HG03064 (cell line): ENCODE measurements around the gene ANO2.
"Not testable (repeated sequence)": the region's sequence is repeated elsewhere in the genome, so short reads cannot be mapped to it uniquely, and the experiment has no call there.

Experiments
- ATAC-seq: cut with Tn5 transposase; IDR thresholded peaks from one replicate; pipeline ENCODE4 v1.9.1; 2021; ENCODE audit warnings: low read depth; ENCODE audit not compliant: unreplicated experiment

The ANO2 gene

DNA sequence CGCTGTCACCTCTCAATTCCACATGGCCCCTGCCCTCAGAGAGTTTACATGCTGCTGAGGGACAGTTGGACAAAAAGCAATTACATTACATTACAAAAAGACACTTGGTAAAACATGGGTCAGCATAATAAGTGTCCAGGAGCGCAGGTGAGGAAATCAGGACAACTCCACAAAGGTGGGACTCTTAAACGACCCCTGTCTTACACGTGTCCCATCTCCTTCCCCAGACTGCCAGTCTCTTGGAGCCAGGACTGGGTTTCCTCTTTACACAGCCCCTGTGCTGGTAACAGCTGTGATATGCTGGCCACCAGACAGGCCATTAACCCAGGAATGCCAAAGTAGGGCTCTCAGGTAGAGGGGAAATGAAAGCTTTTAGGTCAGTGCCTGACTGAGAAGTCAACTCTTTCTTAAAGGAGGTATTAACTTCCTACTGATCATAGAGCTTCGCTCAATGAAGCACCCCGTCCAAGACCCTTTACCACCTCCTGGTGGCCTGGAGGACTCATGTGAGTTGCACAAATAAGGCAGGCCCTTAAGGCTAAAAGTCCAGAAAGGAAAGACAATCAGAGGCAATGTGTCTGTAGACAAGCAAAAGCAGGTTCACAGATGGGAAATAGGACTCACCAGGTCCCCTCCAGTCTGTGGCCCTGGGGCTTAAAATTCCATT lies 55.5 kb downstream of the ANO2 start:
- no peak for ATAC-seq

DNA sequence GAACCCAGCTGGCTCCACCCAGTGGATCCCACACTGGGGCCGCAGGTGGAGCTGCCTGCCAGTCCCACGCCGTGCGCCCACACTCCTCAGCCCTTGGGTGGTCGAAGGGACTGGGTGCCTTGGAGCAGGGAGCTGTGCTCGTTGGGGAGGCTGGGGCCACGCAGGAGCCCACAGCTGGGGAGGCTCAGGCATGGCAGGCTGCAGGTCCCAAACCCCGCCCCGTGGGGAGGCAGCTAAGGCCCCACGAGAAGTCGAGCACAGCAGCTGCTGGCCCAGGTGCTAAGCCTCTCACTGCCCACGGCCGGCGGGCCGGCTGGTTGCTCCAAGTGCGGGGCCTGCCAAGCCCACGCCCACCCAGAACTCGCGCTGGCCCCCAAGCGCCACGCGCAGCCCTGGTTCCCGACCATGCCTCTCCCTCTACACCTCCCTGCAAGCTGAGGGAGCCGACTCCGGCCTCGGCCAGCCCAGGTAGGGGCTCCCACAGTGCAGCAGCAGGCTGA lies 56.2 kb downstream of the ANO2 start:
- ATAC-seq, result no peak

DNA sequence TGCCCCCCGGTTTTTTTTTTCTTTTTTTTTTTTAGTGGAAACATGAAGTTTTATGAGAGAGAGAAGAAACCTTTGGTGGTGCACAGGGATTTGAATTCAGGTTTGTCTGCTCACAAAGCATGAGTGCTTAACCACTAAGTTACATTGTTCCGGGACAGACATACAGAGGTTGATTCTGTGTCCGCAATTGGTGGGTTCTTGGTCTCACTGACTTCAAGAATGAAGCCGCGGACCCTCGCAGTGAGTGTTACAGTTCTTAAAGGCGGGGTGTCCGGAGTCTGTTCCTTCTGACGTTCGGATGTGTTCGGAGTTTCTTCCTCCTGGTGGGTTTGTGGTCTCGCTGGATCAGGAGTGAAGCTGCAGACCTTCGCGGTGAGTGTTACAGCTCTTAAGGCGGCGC lies 57.2 kb downstream of the ANO2 start:
- not testable (repeated sequence) for ATAC-seq

DNA sequence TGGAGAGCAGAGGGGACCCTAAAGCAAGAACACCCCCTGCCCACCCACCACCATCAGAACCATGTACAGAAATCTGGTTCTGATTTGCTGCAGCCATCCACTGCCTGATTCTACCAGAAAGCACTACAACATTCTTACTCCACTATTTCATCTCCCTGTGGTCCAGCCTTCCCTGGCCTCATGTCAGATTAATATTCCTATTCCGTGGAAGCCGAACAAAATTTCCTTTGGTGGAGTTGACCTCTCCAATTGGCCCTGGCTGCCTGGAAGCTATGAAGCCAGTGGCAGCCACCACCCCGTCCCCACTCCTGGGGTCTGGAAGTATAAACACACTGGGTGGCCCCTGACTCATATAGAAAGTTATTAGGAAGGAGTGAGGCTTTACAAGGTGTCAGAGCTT lies 60.2 kb downstream of the ANO2 start:
- ATAC-seq, result no peak

DNA sequence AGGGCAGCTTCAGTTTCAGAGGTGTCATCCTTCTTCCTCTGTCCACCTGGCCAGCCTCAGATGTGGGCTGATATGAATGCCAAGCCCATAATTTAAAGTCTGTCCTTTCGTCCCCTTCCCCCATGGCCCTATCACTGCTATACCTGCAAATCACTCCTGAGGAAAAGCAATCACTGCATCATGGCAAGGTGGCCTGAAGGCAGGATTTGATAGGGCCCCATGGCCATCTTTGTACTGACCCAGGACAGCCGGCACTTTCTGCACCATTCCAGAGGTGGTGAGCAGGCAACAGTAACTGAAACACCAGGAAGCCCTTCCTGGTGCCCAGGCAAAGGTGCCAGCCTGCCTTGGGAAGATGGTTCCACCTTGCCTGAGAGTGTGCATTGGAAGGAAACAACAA lies 60.8 kb downstream of the ANO2 start:
- no peak for ATAC-seq

DNA sequence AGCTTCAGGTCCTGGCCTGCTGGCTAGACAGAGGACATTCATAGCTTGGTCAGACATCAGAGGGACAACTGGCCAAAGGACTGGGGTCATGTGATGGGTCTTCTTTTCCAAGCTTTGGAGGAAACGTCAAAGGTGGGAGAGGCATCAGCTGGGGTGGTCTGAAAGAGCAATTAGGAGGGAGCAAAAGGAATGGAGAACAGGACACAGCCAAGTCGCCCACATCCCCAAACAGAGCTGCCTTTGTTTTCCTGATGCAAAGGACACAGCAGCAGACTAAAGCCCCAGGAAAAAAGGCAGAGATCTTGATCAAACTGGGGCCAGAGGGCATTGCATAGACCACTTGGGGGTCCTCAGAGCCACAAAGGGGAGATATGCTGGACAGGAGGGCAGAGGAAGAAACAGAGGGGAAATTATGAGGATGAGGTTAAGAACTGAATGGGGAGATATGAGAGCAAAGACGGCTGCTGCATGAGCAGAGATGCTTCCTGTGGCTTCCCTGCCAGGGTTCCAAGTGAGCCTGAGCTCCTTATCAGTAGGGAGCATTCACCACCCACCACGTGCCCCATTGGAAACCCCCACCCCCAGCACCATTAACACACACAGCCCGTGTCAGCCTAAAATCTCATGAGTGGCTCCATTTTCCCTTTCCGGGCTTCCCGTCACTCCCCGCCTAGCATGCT lies 62.4 kb downstream of the ANO2 start:
- no peak for ATAC-seq

DNA sequence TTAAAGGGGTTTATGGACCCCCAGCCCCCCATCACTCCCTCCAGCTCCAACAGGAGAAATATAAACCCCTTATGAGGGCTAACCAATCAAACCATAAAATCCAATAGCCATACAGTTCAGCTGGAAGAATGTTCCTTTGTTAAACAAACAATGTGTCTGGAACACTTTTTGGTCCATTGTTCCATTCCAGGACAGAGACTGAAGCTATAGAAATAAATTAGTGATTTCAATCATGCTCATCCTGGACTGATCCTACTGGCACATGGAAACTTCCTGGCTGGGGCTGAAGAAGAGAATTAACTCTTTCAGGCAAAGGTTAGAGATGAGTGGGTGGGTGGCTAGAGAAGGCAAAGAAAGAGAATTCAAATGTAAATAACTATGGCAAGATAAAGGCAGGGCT lies 63.4 kb downstream of the ANO2 start:
- ATAC-seq, result no peak

DNA sequence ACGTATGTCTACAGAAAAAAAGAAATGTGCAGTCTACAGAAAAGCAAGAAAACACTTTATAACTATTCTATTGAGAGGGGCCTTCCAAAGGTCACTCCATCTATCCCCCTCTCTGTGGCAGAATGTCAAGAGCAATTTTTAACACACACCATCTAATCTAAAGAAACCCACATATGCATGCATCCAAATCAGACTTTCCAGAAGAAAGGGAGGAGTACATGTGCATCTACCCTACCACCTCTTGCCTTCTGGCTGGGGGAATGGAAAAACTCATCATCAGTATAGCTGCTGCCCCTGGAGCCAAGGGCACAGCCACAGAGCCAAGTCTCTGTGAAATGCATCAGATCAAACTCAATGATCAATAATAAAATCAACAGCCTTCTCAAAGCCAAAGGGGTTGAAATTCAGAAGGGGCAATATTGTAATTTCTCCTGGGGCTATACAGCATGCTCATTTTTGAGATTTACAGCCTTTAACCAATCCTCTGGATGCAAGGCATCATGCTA lies 63.9 kb downstream of the ANO2 start:
- no peak for ATAC-seq

DNA sequence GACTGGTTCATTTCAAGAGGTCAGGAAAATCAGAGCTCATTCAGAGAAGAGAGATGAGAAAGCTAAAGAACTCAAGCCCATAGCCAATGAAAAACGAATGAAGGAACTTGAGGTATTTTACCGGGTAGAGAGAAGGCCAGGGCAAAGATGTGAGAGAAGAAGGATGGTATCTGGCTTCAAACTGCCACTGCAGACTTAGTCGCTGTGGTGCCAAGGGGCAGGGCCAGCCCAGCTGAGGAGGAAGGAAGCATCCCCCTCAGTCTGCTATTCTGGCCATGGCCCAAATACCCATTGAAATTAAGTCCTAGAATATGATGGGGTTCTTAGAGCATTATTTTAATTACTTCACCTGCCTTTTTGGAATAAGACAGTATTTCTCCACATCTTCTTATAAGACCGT lies 69.2 kb downstream of the ANO2 start:
- ATAC-seq, result no peak

DNA sequence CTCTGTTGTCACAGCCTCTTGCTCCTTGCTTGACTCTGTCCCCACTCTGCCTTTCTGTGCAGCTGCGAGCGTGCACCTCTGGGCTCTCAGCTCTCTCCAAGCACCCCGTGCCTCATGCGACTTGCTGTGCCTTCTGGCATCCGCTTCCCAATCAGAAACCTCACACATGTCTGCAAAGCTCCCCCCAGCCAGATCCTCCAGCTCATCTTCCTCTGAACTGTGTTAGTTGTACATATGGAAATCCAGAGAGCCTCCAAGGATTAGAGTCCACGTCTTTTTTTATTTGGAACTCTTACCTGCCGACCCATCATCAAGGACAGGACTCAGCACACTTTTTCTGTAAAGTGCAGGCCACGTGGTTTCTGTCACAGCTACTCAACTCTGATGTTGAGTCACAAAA lies 70.5 kb downstream of the ANO2 start:
- no peak for ATAC-seq

DNA sequence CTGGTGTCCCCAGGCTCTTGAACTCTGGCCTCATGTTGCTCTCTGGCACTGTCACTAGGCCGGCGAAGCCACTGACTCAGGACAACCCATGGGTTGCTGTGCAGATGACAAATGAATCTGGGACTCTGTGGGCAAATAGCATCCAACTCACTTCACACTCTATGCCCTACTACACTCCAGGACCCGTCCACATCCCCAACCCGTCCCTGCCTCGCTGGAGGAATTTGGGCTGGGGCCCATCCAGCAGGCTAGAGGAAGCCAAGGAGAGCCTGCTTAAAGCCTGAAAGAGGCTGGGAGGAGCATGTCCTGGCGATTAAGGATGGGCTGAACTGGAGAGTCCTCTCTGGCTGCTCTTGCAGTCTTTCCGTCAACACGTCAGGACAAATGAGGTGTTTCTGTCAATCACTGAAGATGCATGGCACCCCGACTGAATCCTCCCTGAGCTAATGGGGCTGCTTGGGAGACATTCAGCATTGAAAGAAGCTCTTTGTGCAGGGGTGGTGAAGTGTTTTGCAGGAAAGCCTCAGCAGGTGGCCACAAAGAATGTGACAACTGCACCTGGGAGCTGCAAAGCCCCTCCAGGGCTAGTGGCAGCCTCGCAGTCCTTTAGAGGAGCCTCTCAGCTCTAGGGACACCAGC lies 71.7 kb downstream of the ANO2 start:
- ATAC-seq, result no peak

DNA sequence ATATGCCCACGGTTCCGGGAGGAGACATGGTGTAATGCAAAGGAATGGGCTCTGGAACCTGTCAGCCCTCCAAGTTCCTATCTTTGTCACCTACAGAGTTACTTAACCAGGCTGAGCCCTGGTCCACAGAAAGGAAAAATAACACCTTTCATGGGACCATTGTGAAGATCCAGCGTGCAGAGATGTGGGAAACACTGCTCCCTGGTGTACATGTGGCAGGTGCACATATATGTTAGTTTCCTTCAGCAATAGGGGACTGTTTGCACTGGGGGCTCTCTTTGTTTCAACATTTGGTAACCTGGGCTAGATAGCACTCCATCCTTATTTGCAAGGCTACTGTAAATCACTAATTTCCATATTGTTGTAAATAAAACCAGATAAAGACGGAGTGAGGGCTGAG lies 72.3 kb downstream of the ANO2 start:
- ATAC-seq, result no peak

DNA sequence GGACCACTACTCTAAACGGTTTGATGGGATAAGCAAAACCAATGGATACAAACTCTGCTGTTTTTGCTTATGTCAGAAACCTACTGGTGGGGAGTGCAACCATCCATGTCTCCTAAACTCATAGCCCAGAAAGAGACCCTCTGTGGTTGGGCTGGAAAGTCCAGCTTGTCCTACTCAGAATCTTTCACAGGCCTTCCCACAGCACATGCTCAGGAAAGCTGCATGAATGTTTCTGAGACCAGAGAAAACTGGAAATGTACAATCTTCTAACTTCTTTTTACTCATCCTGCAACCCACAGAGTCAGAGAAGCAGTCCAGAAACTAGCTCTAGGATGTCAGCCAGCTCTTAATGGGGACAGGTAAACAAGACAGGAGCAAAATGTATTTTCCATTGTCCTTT lies 73.3 kb downstream of the ANO2 start:
- no peak for ATAC-seq

DNA sequence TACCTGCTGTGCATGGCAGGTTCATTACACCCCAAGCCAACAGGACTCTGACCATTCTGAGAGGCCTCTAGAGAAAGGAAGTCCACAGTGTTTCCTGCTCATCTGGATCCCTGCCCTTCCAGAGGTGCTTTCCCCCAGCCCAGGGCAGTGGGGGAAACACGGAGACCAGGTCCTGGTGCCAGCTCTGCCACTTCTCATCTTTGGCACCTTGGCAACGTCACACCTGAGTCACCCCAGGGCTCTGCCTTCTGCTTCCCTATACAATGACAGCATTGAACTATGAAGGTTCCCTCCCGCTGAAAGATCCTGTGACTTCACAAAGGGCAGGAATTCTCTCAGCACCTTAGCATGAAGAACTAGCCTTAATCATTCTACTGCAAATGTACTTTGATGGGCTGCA lies 74.9 kb downstream of the ANO2 start:
- no peak for ATAC-seq

DNA sequence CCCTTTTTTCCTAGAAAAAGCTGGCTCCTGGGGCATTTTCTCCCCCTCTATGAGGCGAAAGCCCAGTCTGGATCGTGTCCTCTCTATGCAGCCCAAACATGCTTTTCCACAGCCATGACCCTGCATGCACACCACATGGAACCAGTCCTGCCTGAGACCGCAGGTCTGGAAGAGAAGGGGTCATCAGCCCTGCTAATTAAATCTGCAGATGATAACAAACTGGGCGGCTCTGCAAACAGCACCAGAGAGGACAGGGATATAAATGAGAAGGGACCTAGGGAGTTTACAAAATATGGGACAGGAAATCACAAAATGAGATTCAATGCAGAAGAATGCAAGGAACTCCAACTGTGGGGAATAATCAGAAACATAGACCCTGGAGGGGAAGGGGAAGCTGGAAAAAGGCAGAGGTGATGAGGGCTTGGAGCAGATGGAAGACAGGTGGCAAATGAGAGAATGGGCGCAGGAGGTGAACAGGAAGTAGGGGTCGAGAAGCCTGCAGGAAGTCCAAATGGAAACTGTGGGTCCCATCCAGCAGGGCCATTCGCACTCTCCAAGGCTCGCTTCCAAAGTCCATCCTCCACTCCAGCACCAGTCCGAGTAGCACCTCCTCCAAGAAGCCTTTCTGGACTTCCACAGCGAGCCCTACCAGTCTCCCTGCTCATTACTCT lies 76.3 kb downstream of the ANO2 start:
- no peak for ATAC-seq

DNA sequence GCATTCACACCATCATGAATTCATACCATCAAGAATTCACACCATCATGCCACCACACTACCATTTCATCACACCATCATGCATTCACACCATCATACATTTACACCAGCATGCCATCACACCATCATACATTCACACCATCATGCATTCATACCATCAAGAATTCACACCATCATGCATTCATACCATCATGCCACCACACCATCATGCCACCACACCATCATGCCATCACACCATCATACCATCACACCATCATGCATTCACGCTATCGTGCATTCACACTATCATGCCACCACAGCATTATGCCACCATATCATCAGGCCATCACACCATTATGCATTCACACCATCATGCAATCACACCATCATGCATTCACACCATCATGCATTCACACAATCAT lies 79.7 kb downstream of the ANO2 start:
- ATAC-seq, result no peak

DNA sequence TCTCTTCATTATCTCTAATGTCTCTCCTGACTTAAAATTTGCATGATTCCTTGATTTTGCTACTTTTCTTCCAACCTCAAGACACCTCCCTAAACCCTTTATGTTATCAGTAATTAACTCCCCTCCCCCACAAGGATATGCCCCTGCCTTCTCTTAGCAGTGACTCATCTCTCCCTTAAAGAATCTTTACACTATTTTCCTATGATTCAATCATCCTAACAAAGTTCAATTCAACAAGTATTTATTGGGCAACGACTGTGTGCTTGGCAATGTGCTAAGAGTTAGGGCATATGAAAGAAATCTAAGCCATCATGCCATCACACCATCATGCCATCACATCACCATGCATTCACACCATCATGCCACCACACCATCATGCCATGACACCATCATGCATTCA lies 80.1 kb downstream of the ANO2 start:
- ATAC-seq, result no peak

DNA sequence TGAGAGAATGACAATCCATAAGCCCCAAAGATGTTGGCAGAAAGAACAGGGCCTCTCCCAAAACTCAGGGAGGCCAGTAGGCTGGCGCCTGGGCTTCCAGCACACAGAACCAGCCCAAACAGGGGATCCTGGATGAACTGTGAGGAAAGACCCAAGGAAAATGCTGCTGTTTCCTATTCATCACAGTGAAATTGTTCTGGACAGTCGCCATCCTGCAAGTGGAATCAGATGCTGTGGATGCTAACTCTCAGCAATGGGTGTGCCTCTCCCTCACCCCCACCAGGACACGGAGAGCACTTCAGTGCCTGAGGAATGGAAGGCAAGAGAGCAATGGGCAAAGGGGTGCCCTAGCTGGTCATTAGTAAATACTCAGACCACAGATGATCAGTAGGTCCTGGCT lies 80.8 kb downstream of the ANO2 start:
- no peak for ATAC-seq

DNA sequence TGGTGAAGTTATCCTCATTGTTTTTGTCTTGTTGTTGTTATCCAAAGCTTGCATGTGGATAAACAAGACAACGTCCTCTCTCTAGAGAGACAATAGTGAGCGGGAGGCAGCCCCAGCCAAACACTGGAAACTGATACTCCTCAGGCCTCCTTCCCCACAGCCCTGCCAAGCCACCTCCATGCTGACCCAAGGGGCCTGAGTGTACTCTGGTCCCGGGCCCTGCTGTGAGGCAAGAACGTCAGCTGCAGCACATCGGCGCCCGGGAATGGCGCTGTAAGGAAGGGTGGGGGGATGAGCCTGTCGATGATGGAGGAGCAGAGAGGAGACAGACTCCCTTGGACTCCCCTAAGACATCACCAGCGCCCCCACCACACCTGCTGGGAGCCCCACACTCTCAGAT lies 83.6 kb downstream of the ANO2 start:
- ATAC-seq, result no peak

DNA sequence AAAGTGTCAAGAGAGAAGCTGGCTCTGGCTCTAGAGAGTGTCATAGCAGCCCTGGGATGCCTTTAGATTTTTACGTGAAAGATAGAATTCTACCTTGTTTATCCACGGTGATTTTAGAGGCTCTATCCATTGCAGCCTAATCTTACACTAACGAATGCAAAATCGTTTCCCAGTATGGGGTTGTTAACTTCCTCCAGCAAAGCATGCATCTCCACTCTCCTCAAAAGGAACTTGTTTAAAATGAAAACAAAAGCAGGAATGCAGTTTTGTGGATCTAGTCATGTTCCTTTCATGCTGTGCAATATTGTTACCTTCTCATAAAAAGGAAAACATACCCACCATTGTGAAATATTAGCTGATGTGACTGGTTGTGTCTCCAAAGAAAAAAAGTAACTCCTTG lies 88.4 kb downstream of the ANO2 start:
- ATAC-seq, result no peak

DNA sequence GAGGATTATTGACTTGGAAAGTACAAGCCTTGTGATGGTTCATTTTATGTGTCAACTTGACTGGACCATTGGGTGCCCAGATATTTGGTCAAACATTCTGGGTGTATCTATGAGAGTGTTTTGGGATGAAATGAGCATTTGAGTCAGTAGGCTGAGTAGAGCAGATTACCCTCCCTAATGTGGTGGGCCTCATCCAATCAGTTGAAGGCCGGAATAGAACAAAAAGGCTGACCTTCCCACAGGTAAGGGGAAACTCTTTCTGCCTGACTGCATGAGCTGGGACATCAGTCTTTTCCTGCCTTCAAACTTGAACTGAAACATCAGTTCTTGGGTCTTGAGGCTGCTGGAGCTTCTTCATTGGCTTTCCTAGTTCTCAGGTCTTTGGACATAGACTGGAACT lies 98.1 kb downstream of the ANO2 start:
- no peak for ATAC-seq
